ENCODE data around the gene SLC24A3. TPM values are rescaled to one million over a fixed set of nuclear protein-coding genes. Genes with fewer than 3 reads are reported as not detected.

Gene SLC24A3
- total RNA-seq, 2 donors from 2014 or later = 0.07 TPM; not detected in 1

- Mint-ChIP-seq H3K4me3 (no peak overlapping the region), H3K36me3 (ENCODE audit: insufficient read depth in 2 of 2) (no peaks in the 10 kb centered on the region), H3K27ac (no peak overlapping the region), H3K4me1 (ENCODE audit: low read depth) (no peaks in the 10 kb centered on the region), H3K27me3 (ENCODE audit: low read depth) (no peaks in the 10 kb centered on the region), H3K9me3 (peaks cover 3% of the 10 kb centered on the region in 2 donors)
- no peak for DNase-seq
- no peak for ATAC-seq (replicated peaks in 1 of 2)
These were observed 170.2 kb downstream of the SLC24A3 start for GRCh38 chr20:19382386-19383340.

- no peaks in the 10 kb centered on the region for H3K4me1 Mint-ChIP-seq (ENCODE audit: low read depth)
- H3K36me3 Mint-ChIP-seq (ENCODE audit: insufficient read depth in 2 of 2) = peaks cover 0 to 2% of the 10 kb centered on the region in 2 donors
- no peak for ATAC-seq (replicated peaks in 1 of 2)
- H3K4me3 Mint-ChIP-seq = no peak overlapping the region
- no peaks in the 10 kb centered on the region for H3K27me3 Mint-ChIP-seq (ENCODE audit: low read depth)
- DNase-seq = no peak
- H3K27ac Mint-ChIP-seq = no peak overlapping the region
- H3K9me3 Mint-ChIP-seq = peaks cover 5 to 7% of the 10 kb centered on the region in 2 donors
These were observed 172.5 kb downstream of the SLC24A3 start for GRCh38 chr20:19384940-19385339.

- Mint-ChIP-seq H3K4me3 (no peak overlapping the region), H3K4me1 (ENCODE audit: low read depth) (no peaks in the 10 kb centered on the region), H3K9me3 (peaks cover 5 to 7% of the 10 kb centered on the region in 2 donors), H3K27ac (no peak overlapping the region), H3K36me3 (ENCODE audit: insufficient read depth in 2 of 2) (peaks cover 0 to 5% of the 10 kb centered on the region in 2 donors), H3K27me3 (ENCODE audit: low read depth) (no peaks in the 10 kb centered on the region)
- ATAC-seq (replicated peaks in 1 of 2) (no peak), DNase-seq (no peak)
These were observed 174.8 kb downstream of the SLC24A3 start for GRCh38 chr20:19387251-19387650.

- Mint-ChIP-seq H3K27ac (no peak overlapping the region), H3K27me3 (ENCODE audit: low read depth) (no peaks in the 10 kb centered on the region), H3K36me3 (ENCODE audit: insufficient read depth in 2 of 2) (peaks cover 0 to 5% of the 10 kb centered on the region in 2 donors), H3K4me1 (ENCODE audit: low read depth) (no peaks in the 10 kb centered on the region), H3K9me3 (peaks cover 9 to 12% of the 10 kb centered on the region in 2 donors), H3K4me3 (no peak overlapping the region)
- no peak for ATAC-seq (replicated peaks in 1 of 2)
- DNase-seq = no peak
These were observed 180.1 kb downstream of the SLC24A3 start for GRCh38 chr20:19392344-19393130.

GRCh38 chr20:19396460-19397081, 184.1 kb downstream of the SLC24A3 start:
- peaks cover 13 to 17% of the 10 kb centered on the region in 2 donors for H3K9me3 Mint-ChIP-seq
- ATAC-seq (replicated peaks in 1 of 2) (no peak), DNase-seq (no peak)
- H3K36me3 Mint-ChIP-seq (ENCODE audit: insufficient read depth in 2 of 2) = peaks cover 0 to 6% of the 10 kb centered on the region in 2 donors
- H3K4me3 Mint-ChIP-seq = no peak overlapping the region
- H3K27me3 Mint-ChIP-seq (ENCODE audit: low read depth) = no peaks in the 10 kb centered on the region
- H3K27ac Mint-ChIP-seq = no peak overlapping the region
- H3K4me1 Mint-ChIP-seq (ENCODE audit: low read depth) = no peaks in the 10 kb centered on the region

- Mint-ChIP-seq H3K36me3 (ENCODE audit: insufficient read depth in 2 of 2) (peaks cover 0 to 6% of the 10 kb centered on the region in 2 donors), H3K4me3 (no peak overlapping the region), H3K27me3 (ENCODE audit: low read depth) (no peaks in the 10 kb centered on the region), H3K27ac (no peak overlapping the region), H3K9me3 (peaks cover 13 to 17% of the 10 kb centered on the region in 2 donors), H3K4me1 (ENCODE audit: low read depth) (no peaks in the 10 kb centered on the region)
- no peak for ATAC-seq (replicated peaks in 1 of 2)
- DNase-seq = no peak
These were observed 184.8 kb downstream of the SLC24A3 start for GRCh38 chr20:19397226-19397625.

- ATAC-seq (replicated peaks in 1 of 2) = no peak
- Mint-ChIP-seq H3K27ac (no peak overlapping the region), H3K4me1 (ENCODE audit: low read depth) (no peaks in the 10 kb centered on the region), H3K36me3 (ENCODE audit: insufficient read depth in 2 of 2) (peaks cover 0 to 6% of the 10 kb centered on the region in 2 donors), H3K9me3 (peaks cover 13 to 17% of the 10 kb centered on the region in 2 donors), H3K27me3 (ENCODE audit: low read depth) (no peaks in the 10 kb centered on the region), H3K4me3 (no peak overlapping the region)
- DNase-seq = no peak
These were observed 185.2 kb downstream of the SLC24A3 start for GRCh38 chr20:19397666-19398065.

- ATAC-seq (replicated peaks in 1 of 2) (no peak), DNase-seq (no peak)
- no peaks in the 10 kb centered on the region for H3K4me1 Mint-ChIP-seq (ENCODE audit: low read depth)
- no peak overlapping the region for H3K27ac Mint-ChIP-seq
- no peak overlapping the region for H3K4me3 Mint-ChIP-seq
- peaks cover 9 to 12% of the 10 kb centered on the region in 2 donors for H3K9me3 Mint-ChIP-seq
- peaks cover 0 to 6% of the 10 kb centered on the region in 2 donors for H3K36me3 Mint-ChIP-seq (ENCODE audit: insufficient read depth in 2 of 2)
- no peaks in the 10 kb centered on the region for H3K27me3 Mint-ChIP-seq (ENCODE audit: low read depth)
These were observed 188.7 kb downstream of the SLC24A3 start for GRCh38 chr20:19401096-19401495.

GRCh38 chr20:19403549-19403948, 191.1 kb downstream of the SLC24A3 start:
- Mint-ChIP-seq H3K4me3 (no peak overlapping the region), H3K27ac (no peak overlapping the region), H3K9me3 (peaks cover 7 to 10% of the 10 kb centered on the region in 2 donors), H3K36me3 (ENCODE audit: insufficient read depth in 2 of 2) (peaks cover 0 to 6% of the 10 kb centered on the region in 2 donors), H3K4me1 (ENCODE audit: low read depth) (no peaks in the 10 kb centered on the region), H3K27me3 (ENCODE audit: low read depth) (no peaks in the 10 kb centered on the region)
- DNase-seq = no peak
- no peak for ATAC-seq (replicated peaks in 1 of 2)

- DNase-seq (no peak), ATAC-seq (replicated peaks in 1 of 2) (no peak)
- H3K4me1 Mint-ChIP-seq (ENCODE audit: low read depth) = no peaks in the 10 kb centered on the region
- no peak overlapping the region for H3K4me3 Mint-ChIP-seq
- H3K36me3 Mint-ChIP-seq (ENCODE audit: insufficient read depth in 2 of 2) = no peaks in the 10 kb centered on the region
- peaks cover 5% of the 10 kb centered on the region for H3K27me3 Mint-ChIP-seq (ENCODE audit: low read depth)
- H3K9me3 Mint-ChIP-seq = peaks cover 2 to 7% of the 10 kb centered on the region in 2 donors
- H3K27ac Mint-ChIP-seq = no peak overlapping the region
These were observed 192.4 kb downstream of the SLC24A3 start for GRCh38 chr20:19404826-19405225.

GRCh38 chr20:19405958-19406357, 193.5 kb downstream of the SLC24A3 start:
- Mint-ChIP-seq H3K36me3 (ENCODE audit: insufficient read depth in 2 of 2) (no peaks in the 10 kb centered on the region), H3K27me3 (ENCODE audit: low read depth) (peaks cover 5% of the 10 kb centered on the region), H3K4me3 (no peak overlapping the region), H3K9me3 (no peaks in the 10 kb centered on the region), H3K4me1 (ENCODE audit: low read depth) (no peaks in the 10 kb centered on the region), H3K27ac (no peak overlapping the region)
- ATAC-seq (replicated peaks in 1 of 2) = no peak
- DNase-seq = no peak

- Mint-ChIP-seq H3K27ac (no peak overlapping the region), H3K36me3 (ENCODE audit: insufficient read depth in 2 of 2) (no peaks in the 10 kb centered on the region), H3K4me1 (ENCODE audit: low read depth) (no peaks in the 10 kb centered on the region), H3K27me3 (ENCODE audit: low read depth) (peaks cover 5% of the 10 kb centered on the region), H3K9me3 (no peaks in the 10 kb centered on the region), H3K4me3 (no peak overlapping the region)
- no peak for ATAC-seq (replicated peaks in 1 of 2)
- no peak for DNase-seq
These were observed 193.9 kb downstream of the SLC24A3 start for GRCh38 chr20:19406381-19406780.

- Mint-ChIP-seq H3K27ac (no peak overlapping the region), H3K9me3 (no peaks in the 10 kb centered on the region), H3K36me3 (ENCODE audit: insufficient read depth in 2 of 2) (no peaks in the 10 kb centered on the region), H3K4me1 (ENCODE audit: low read depth) (no peaks in the 10 kb centered on the region), H3K27me3 (ENCODE audit: low read depth) (peaks cover 5% of the 10 kb centered on the region), H3K4me3 (no peak overlapping the region)
- no peak for ATAC-seq (replicated peaks in 1 of 2)
- DNase-seq = no peak
These were observed 194.8 kb downstream of the SLC24A3 start for GRCh38 chr20:19407196-19407595.
